Mucosa of rectum (tissue), 2 donors: Measurements from ENCODE around the gene TRIM31.

Source experiments
- H3K27ac ChIP-seq, 2 donors: one replicate each; pipeline ENCODE4 v1.7.0; 2013; ENCODE audit warnings: inconsistent platforms in 2 of 2, low read depth in 2 of 2, low read length in 2 of 2
- H3K27me3 ChIP-seq, 2 donors: one replicate each; pipeline ENCODE4 v1.7.0; 2013; ENCODE audit warnings: low read length in 2 of 2; ENCODE audit not compliant: control insufficient read depth in 2 of 2, insufficient read depth in 2 of 2
- H3K36me3 ChIP-seq, 2 donors: one replicate each; pipeline ENCODE4 v1.7.0; 2013; ENCODE audit warnings: low read length in 2 of 2; ENCODE audit not compliant: control insufficient read depth in 2 of 2, insufficient read depth in 2 of 2
- H3K4me1 ChIP-seq, 2 donors: one replicate each; pipeline ENCODE4 v1.7.0; 2013; ENCODE audit warnings: low read length in 2 of 2, mild to moderate bottlenecking in 1 of 2; ENCODE audit not compliant: control insufficient read depth in 2 of 2, insufficient read depth in 2 of 2
- H3K4me3 ChIP-seq, 2 donors: one replicate each; pipeline ENCODE4 v1.7.0; 2013; ENCODE audit warnings: low read length in 2 of 2
- H3K9ac ChIP-seq, 2 donors: one replicate each; pipeline ENCODE4 v1.7.0; 2013; ENCODE audit warnings: low read length in 2 of 2, low read depth in 1 of 2, mild to moderate bottlenecking in 1 of 2
- H3K9me3 ChIP-seq, 2 donors: one replicate each; pipeline ENCODE4 v1.7.0; 2013; ENCODE audit warnings: low read length in 2 of 2; ENCODE audit not compliant: control insufficient read depth in 2 of 2
- donor health status: healthy.
- donor health status: Normal muscosa, but diverticular disease.

Gene TRIM31, protein sequence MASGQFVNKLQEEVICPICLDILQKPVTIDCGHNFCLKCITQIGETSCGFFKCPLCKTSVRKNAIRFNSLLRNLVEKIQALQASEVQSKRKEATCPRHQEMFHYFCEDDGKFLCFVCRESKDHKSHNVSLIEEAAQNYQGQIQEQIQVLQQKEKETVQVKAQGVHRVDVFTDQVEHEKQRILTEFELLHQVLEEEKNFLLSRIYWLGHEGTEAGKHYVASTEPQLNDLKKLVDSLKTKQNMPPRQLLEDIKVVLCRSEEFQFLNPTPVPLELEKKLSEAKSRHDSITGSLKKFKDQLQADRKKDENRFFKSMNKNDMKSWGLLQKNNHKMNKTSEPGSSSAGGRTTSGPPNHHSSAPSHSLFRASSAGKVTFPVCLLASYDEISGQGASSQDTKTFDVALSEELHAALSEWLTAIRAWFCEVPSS

DNA sequence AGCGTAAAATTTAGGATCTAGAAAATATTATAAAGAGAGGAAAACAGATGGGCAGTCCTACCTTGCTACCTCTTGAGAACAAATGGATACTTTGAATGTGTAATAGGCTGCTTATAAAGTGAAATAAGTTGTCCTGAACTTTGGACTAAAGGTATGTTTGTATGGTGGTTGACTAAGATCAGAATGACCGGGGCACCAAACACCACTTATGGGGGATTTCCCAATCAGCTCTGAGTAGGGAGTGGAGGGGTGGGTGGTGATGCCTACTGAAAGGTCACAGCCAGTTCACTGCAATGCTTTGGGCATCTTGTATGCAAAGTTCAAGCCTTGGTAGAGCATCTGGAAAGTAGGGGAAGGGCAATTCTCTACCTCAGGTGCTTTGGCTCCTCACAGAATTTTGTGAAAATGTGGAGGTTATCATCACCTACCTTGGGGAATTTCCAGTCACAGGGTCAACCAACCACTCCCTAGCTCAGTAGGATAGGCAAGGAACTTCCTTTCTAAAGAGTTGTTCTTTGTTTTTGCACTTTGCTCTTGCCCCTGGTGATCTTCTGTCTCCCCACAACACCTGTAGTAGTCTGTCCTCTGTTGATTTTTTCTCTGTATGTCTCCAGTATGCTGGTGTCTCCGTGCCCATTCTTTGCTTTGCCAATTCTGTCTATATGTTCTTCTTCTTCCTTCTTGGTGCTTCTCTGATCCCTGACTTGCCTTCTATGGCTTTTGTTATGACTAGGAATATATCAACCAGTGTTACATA is at the start of gene TRIM31:
Gene TRIM31, minus strand, starts transcription at position 88 of the 757 bp plus-strand sequence. CDS start 285 bp downstream, outside the sequence.
- no peaks in the 10 kb centered on the region for H3K36me3 ChIP-seq
- H3K9ac ChIP-seq, result peak within 1 kb of the TSS; percentile 3 to 35
- H3K4me1 ChIP-seq, result peaks cover 11% of the 10 kb centered on the region in 2 donors
- peaks cover 0 to 2% of the 10 kb centered on the region in 2 donors for H3K27me3 ChIP-seq
- peak within 1 kb of the TSS; percentile 44 to 66 for H3K27ac ChIP-seq
- H3K4me3 ChIP-seq, result peak within 1 kb of the TSS; percentile 63 to 64
- H3K9me3 ChIP-seq, result no peaks in the 10 kb centered on the region

GRCh38 chr6:30162265-30163089 is 49.6 kb upstream of the TRIM31 start:
- H3K9ac ChIP-seq, result peak overlapping the region in 1 of 2 donors; percentile 91
- H3K27me3 ChIP-seq, result no peaks in the 10 kb centered on the region
- peak overlapping the region; percentile 69 to 80 for H3K4me3 ChIP-seq

DNA sequence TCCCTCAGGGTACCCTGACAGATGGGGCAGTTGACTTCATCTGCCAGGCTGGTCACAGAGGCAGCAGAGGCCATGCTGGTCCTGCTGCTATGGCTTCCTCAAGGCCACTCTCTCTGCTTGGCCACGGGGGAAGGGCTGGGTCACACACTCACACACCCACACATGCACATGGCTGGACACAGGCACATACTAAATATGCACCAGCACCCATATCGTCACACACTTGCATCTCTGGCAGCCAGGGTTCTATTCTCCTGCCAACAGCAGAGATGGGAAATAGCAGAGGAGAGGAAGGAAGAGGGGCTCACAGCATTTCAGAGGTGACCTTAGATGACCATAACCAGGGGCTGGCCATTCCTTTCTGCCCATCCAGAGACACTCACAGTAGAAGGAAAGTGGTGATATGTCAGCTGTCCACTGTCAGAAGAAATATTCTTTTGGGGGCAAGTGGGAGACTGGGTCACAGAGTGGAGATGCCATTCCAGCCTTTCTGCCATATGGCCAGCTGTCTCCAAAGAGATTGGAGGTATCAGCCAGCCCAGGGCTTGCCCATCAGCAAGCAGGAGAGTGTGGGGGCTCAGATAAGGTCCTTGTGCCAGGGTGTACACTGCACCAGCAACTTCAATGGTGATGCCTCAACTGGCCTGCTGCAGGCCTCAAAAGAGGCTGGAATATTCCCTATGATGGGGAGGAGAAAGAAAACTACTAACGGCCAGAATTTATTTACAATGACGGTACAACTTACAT is 48.1 kb upstream of the TRIM31 start, which contains the start of gene TRIM10:
Gene TRIM10, minus strand, starts transcription at position 427 of the 747 bp plus-strand sequence. Its CDS starts 353 bp downstream, at position 74.
- Histone ChIP-seq H3K4me1 (peaks cover 15% of the 10 kb centered on the region in 2 donors), H3K9ac (no peak within 1 kb of the TSS), H3K9me3 (no peaks in the 10 kb centered on the region), H3K4me3 (no peak within 1 kb of the TSS), H3K27me3 (no peaks in the 10 kb centered on the region), H3K36me3 (no peaks in the 10 kb centered on the region), H3K27ac (peak within 1 kb of the TSS in 1 of 2 donors; percentile 92)

More at GRCh38 chr6:30162265-30163089, 49.6 kb upstream of the TRIM31 start:
- H3K4me1 ChIP-seq, result peaks cover 7 to 8% of the 10 kb centered on the region in 2 donors
- no peaks in the 10 kb centered on the region for H3K9me3 ChIP-seq
- H3K27ac ChIP-seq, result peak overlapping the region; percentile 92 to 94
- peaks cover 3% of the 10 kb centered on the region in 2 donors for H3K36me3 ChIP-seq

- Histone ChIP-seq H3K4me1 (peaks cover 18 to 20% of the 10 kb centered on the region in 2 donors), H3K27ac (no peak overlapping the region), H3K9me3 (no peaks in the 10 kb centered on the region), H3K9ac (no peak overlapping the region), H3K27me3 (no peaks in the 10 kb centered on the region), H3K4me3 (no peak overlapping the region), H3K36me3 (no peaks in the 10 kb centered on the region)
These were observed 47.3 kb upstream of the TRIM31 start for GRCh38 chr6:30160008-30160784.

- Histone ChIP-seq H3K27me3 (no peaks in the 10 kb centered on the region), H3K36me3 (no peaks in the 10 kb centered on the region), H3K4me1 (peaks cover 24 to 32% of the 10 kb centered on the region in 2 donors), H3K9me3 (no peaks in the 10 kb centered on the region), H3K9ac (no peak overlapping the region), H3K27ac (no peak overlapping the region), H3K4me3 (no peak overlapping the region)
These were observed 45.7 kb upstream of the TRIM31 start for GRCh38 chr6:30158475-30159040.

GRCh38 chr6:30157999-30158398 is 45.1 kb upstream of the TRIM31 start:
- no peak overlapping the region for H3K27ac ChIP-seq
- no peaks in the 10 kb centered on the region for H3K36me3 ChIP-seq
- H3K9me3 ChIP-seq, result no peaks in the 10 kb centered on the region
- H3K27me3 ChIP-seq, result no peaks in the 10 kb centered on the region
- H3K4me3 ChIP-seq, result no peak overlapping the region
- H3K4me1 ChIP-seq, result peaks cover 24 to 32% of the 10 kb centered on the region in 2 donors
- no peak overlapping the region for H3K9ac ChIP-seq

DNA sequence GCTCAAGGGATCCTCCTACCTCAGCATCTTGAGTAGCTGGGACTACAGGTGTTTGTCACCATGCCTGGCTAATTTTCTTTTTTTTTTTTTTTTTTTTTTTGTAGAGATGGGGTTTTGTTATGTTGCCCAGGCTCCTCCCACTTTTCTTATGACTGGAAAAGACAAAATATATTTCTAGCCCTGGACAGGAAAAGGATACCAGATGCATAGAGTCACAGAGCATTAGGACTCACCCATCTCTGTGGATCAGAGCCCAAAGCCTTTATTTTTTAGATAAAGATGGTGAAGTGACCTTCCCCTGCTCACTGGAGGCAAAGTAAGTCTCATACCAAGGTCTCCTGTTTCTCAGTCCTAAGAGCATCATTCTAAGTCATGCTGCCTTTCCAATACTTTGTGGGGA is 44.7 kb upstream of the TRIM31 start:
- Histone ChIP-seq H3K27ac (no peak overlapping the region), H3K9me3 (no peaks in the 10 kb centered on the region)

GRCh38 chr6:30156774-30157173 is 43.9 kb upstream of the TRIM31 start:
- Histone ChIP-seq H3K27ac (peak overlapping the region; percentile 66 to 83), H3K9ac (peak overlapping the region in 1 of 2 donors; percentile 17), H3K36me3 (no peaks in the 10 kb centered on the region), H3K9me3 (no peaks in the 10 kb centered on the region), H3K4me1 (peaks cover 25 to 34% of the 10 kb centered on the region in 2 donors), H3K4me3 (no peak overlapping the region), H3K27me3 (no peaks in the 10 kb centered on the region)

More for the DNA sequence above, 44.7 kb upstream of the TRIM31 start:
- Histone ChIP-seq H3K9ac (no peak overlapping the region), H3K4me1 (peaks cover 27 to 32% of the 10 kb centered on the region in 2 donors), H3K36me3 (no peaks in the 10 kb centered on the region), H3K27me3 (no peaks in the 10 kb centered on the region), H3K4me3 (no peak overlapping the region)
